D341Med (cell line): ENCODE results near the gene HOXA13.

ENCODE experiments used
- DNase-seq: peaks from one replicate; pipeline ENCODE4 v3.0.0; 2012; ENCODE audit warnings: low spot score

Gene HOXA13

DNA sequence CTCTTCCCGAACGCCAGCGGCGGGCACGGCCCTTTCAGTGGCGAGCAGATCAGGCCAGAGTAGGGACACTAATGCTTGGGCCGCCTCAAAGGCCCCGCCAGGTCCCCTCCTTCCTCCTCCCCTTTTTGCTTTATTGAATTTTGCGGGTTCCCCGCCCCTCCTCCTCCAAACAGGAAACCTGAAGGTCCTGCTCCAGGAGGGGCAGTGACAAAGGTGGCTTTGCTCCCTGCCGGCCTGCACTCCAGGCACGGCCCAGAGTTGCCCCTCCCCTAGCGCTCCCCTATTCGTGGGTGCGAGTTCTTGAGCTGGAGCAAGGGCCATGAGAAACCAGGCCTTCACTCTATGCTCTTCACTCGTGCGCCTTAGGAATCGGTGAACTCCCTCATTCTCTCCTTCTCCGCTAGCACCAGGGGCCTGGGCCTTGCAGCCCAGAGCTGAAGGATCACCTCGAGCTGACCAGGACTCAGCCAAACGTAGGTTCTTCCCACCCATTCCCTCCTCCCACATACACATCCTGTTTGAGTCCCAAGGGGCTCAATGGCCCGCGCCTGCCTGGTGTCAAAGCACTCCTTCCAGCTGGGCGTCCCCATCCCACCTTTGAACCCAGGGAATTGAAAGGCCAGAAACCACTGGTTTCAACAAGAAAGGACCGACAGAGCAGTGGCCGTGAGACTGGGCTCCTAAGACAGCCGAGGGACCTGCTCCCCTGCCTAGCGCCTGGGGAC lies 51.7 kb downstream of the HOXA13 start:
- DNase-seq, result no peak

DNA sequence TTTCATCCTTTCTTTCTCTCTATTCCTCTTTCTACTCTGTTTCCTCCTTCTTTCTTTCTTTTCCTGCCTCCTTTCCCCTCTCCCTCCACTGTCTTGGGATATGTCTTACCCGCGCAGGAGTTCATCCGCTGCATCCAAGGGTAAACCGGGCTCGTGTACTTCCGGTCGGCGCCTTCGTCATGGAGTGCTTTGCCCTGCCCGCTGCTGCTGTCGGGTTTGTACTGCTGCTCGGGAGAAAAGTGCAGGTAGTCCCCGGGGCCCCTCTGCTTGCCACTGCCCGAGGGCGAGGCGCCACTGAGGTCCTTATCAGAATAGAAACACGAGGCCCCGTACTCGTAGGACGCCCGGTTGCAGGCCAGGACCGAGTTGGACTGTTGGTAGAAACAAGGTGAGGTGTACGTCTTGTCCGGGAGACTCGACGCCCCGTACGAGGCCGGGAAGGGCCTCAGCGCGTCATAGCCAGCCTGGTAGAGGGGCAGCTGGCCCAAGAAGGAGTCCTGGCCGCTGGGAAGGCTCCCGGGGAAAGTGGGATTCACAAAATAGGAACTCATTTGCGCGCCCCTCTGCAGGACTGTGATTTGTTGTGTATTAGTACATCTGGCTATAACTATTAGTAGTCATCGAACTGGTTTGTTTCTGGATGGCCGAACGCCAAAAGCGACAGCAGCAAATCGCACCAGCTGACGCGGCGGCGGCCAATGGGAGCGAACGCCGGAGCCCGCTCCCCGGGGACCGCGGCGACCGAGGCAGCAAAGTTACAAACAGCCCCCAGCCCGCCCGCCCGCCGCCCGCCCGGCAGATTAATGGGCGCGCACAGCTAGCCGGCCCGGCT lies 52.5 kb downstream of the HOXA13 start, which contains the start of gene HOXA6:
Gene HOXA6, minus strand, starts transcription at position 576 of the 832 bp plus-strand sequence. Its CDS starts 25 bp downstream, at position 551.
- peak; percentile 37 for DNase-seq

DNA sequence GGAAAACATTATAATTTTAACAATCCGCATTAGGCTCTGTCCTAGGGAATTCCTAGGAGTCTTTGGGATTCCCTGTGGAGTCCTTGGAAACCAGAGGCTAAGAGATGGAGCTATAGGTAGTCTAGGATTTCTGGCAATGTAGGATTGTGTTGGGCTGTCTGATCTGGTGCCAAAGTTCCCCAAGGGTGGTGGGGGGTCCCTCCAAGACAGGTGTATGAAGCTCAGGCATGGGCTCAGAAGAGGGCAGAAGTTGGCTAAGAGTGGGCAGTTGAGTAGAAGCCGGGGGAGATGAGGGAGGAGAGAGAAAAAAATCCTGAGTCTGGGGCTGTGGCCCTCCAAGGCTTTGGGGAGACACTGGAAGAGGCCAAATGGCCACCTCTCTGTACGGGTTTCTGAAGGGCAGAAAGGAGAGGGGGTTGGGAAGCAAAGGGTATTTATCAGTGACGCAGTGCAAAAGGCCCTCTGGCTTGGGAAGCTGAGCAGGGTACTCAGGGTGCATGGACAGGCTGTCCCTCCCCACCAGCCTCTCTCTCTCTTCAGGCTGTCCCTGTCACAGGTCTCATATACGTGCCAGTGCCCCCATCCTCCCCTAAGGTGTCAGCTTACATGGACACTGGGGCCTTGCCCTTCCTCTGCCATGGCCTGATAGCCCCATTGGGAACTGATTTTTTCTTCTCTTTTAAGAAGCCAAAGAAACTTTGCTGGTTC lies 53.2 kb downstream of the HOXA13 start:
- no peak for DNase-seq

DNA sequence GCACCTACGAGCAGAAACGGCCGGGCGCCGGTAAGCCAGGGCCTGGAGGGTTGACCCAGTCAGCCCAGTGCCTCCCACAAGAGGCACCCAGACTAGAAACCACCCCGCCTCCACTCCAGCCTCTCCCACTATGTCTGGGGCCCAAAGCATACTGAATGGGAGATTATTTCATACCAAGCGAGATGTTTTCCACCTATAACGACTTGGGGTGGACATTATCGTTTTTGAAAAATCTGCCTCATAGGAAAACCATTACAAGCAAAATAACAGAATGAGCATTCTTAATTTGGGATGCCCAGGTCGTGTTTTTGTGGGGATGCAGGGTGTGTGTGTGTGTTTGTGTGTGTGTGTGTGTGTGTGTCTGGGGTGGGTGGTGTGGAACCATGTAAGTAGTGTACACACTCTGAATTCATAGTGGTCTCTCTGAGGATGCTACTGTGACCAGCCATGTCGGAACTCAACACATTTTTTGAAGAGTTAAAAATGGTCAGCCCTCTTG lies 53.9 kb downstream of the HOXA13 start:
- DNase-seq, result no peak

DNA sequence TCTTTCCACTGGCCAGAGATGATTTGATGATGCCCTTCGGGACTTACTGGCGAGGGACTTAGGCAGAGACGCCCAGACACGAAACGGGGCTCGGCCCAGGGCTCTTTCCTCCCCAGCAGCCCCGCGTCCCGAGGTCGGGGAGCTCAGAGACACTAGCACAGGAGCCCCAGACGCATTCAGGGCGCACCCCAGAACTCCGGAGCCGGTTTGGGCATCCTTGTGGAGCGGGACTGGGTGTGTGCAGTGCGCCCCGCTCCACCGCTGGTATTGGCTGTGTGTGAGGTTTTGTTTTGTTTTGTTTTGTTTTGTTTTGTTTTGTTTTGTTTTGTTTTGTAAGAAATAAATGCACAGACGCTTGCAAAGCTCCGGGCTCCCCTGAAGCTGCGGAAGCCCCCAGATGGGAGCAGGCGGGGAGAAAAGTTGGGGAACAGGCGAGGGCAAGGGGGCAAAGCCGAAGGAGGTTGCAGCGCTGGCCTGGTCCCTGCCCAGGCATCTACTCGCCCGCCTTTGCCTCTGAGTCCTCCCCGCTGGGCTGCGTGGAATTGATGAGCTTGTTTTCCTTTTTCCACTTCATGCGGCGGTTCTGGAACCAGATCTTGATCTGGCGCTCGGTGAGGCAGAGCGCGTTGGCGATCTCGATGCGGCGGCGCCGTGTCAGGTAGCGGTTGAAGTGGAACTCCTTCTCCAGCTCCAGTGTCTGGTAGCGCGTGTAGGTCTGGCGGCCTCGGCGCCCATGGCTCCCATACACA lies 54.6 kb downstream of the HOXA13 start:
- DNase-seq, result no peak

DNA sequence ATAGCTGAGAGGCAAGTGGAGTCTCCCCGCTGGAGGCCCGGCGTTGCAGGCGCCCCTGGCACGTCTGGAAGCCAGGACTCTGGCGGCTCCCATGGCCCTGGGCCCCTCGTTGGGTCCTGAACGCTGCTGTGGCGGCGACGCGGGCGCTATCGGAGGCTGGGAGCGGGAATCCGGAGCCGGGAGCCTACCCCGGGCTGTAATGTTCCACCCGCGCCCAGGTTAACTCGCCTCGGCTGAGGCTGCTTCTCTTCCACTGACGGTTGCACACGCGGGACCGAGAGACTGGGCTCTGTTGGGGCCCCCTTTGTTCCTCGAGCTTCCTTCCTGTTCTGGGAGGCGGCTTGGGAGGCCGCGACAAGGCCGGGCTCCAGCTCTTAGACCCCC lies 55.1 kb downstream of the HOXA13 start:
- DNase-seq, result no peak
